Measurements from ENCODE around the gene MOB3A.

MOB3A gene

GRCh38 chr19:2032296-2032941 is 63.7 kb downstream of the MOB3A start:
- DNase-seq = no peak

GRCh38 chr19:2027361-2027760 is 68.8 kb downstream of the MOB3A start:
- DNase-seq = no peak

GRCh38 chr19:2026770-2027169 is 69.4 kb downstream of the MOB3A start:
- no peak for DNase-seq

GRCh38 chr19:2022289-2022688 is 73.8 kb downstream of the MOB3A start:
- DNase-seq = no peak

- no peak for DNase-seq
These were observed 74.5 kb downstream of the MOB3A start for GRCh38 chr19:2021453-2022140.

Measured in effector CD8-positive, alpha-beta T cell (primary cell).